Measurements from ENCODE around the gene CYP24A1.

CYP24A1 gene

DNA sequence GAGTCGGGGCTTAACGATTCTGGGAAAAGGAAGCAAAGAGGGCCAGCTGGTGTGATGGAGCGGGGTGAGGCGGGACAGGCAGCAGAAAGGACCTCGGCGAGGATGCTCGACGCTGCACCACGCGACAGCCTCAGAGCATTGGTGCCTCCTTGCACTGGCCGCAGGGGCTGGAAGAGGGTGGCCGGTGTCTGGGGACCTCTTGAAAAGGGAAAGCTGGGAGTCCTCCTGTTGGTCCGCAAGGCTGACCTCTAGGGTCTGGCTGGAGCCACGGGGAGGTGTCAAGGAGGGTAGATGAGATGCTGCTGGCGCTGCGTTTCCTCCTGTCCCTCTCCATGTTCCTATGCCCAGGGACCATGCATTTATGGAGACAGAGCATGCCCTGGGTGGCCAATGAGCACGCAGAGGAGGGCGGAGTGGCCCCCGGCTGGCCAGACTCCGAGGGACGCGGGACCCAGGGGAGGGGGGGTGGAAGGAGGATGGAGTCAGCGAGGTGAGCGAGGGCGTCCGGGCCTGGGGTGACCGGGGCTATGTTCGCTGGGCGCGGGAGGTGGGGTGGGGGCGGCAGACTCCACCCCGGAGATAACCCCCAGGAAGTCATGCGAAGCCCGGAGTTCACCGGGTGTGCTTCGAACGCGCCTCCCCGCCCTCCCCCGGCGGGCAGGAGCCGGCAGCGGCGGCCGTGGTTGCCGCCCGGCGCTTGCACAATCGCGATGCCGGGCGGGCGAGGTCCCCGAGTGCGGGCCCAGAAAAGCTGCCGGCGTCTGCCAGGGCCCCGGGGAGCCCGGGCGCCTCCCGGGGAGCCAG is at the start of gene CYP24A1:
Gene CYP24A1 (minus strand): TSS at position 334 of the 804 bp plus-strand sequence. CDS start 407 bp downstream, outside the sequence.
- no peak for DNase-seq
- ATAC-seq = no peak

DNA sequence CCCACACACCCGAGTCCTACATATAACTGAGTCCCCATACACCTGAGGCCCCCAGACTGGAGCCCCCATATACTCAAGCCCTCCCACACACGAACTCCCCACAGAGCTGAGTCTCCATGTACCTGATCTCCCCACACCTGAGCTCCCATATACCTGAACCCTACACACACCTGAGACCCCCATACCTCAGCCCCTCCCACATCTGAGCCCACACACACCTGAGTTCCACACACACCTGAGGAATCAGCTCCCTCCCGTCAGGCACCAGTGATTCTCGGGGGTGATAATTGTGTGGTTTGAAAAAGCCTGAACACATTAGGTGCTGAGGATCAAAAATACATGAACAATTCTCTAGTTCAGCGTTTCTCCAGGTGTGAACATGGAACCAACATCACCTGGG is 49.5 kb upstream of the CYP24A1 start:
- no peak for DNase-seq
- ATAC-seq = no peak

GRCh38 chr20:54221996-54222890 is 48.5 kb upstream of the CYP24A1 start:
- DNase-seq = no peak
- ATAC-seq = no peak

DNA sequence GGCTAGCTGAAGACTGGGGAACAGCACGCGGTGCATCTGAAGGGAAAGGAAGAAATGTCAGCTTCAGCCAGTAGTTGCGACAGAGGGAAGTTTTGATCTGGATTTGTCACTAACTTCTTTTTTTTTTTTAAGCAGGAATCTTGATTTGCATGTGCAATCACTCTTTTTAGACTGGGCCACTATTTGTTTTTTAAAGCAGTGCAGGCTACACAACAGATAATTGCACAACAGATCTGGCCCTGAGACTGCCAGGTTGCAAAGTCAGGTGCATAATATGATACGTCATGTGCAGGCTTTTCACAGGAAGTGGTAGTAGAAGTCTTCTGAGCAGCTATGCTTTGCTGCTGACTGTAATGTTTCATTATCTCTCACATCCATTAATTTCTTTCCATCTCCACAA is 47.6 kb upstream of the CYP24A1 start:
- DNase-seq (no peak), ATAC-seq (peak; percentile 57)

- DNase-seq (no peak), ATAC-seq (no peak)
These were observed 46.9 kb upstream of the CYP24A1 start for GRCh38 chr20:54220722-54221121.

GRCh38 chr20:54219751-54220426 is 46.1 kb upstream of the CYP24A1 start:
- ATAC-seq (no peak), DNase-seq (no peak)

GRCh38 chr20:54218470-54218869 is 44.7 kb upstream of the CYP24A1 start:
- ATAC-seq (no peak), DNase-seq (no peak)

GRCh38 chr20:54217762-54218161 is 44.0 kb upstream of the CYP24A1 start:
- ATAC-seq = no peak

GRCh38 chr20:54215157-54215789 is 41.5 kb upstream of the CYP24A1 start:
- no peak for DNase-seq

More at GRCh38 chr20:54217762-54218161, 44.0 kb upstream of the CYP24A1 start:
- no peak for DNase-seq

DNA sequence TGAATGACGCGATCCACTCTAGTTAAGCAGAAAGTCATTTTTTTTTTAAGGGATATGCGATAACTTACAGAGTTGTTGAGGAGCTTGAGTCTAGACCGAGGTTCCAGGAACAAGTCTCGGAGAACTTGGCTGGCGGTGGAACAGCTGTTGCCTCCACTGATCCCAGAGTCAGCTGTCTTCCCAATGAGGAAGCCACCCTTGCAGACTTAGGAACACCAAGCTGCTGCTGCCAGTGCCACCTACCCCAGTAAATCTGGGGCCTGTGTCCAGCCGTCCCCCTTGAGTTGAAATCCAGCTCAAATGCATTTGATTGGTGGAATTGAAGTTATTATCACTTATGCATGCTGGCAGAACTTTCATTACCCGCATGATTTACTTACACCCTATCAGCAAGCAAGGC is 40.8 kb upstream of the CYP24A1 start:
- no peak for ATAC-seq
- DNase-seq = no peak

More at GRCh38 chr20:54215157-54215789, 41.5 kb upstream of the CYP24A1 start:
- no peak for ATAC-seq

DNA sequence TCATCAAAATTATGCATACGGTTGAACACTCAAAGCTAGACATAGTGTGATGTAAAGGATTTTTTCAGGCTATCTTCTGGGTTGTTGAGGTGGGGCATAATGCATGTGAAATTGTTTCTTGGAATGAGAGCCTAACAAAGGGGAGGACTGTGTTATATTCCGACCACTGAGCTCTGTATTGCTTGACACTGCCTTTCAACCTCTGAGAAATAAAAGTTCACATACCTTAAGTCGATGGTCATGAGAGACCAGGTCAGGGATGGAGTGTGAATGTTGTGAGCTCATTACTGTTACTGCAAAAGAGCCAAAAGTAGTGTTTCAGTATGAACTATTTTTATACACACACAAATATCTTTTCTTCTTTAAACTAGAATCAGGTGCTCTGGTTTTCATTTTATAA is 39.1 kb upstream of the CYP24A1 start:
- ATAC-seq (no peak), DNase-seq (no peak)

DNA sequence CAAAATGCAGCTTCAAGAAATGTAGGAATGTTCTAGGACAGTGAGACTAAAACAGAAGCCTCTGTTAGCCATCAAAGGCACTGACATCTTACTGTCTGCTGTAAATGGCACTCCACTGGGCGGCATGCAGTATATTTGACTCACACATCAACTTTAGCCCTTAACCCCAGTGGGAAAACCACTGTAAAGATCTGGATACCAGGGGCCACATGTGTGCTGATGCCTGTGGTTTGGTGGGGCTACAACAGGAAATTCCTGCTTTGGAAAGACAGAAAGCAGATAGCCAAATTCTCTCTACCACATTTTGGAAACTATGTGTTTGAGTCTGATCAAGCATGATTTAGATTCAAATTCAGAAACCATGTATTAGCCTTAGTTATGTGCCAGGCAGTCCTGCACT is 38.4 kb upstream of the CYP24A1 start:
- ATAC-seq (no peak), DNase-seq (no peak)

DNA sequence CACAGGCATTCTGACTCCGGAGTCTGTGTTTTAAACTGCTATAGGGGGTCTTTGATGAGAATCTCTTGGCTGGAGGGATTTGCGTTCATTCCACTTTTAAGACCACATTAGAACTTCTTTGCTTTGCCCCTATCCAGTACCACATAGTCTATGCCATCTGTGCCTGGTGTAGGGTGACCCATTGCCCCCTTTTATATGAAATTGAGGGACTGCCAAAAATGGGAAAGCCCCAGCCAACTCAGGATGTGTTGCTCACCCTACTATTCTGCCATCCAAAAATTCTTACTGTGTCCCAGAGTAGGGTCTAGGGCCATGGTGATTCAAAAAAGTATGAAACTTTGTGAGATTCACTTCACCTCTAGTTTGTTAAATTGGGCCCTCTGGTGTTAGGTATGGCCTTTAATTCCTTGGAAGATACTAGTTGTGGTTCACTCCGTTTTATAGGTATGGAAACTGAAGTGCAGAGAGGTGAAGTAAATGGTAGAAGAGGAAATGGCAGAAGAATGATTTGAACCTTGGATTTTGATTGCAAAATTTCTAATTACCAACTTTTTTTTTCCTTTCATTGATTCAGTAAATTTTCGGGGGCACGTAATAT is 35.5 kb upstream of the CYP24A1 start:
- ATAC-seq = no peak
- DNase-seq = no peak

DNA sequence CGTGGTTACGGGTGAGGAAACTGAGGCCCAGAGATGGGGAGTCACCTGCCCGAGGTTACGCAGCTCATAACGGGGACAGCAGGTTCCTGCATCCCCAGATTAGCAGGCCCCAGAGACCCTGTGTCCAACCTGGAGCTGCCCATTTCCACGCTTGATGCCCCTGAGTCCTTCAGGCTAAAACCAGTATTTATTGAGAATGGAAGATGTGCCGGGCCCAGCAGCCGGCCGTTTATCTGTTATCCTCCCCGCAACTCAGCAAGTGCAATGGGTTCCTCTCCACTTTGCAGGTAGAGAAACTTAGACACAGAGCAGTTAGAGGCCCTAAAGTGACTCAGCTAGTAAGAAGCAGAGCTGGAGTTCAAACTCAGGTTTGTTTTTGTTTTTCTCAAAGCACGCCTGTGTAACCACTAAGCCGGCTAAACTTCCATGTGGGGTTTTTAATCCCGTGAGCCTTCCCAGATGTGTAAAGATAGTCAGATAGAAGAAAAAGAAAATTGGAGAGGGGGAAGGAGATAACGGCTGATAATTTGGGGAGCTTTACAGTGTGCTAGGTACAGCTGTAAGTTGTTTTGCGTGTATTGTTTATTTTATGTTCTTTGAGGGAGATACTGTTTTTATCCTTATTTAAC is 34.9 kb upstream of the CYP24A1 start:
- DNase-seq (no peak), ATAC-seq (no peak)

GRCh38 chr20:54207743-54208547 is 34.2 kb upstream of the CYP24A1 start, which contains the start of gene PFDN4:
Gene PFDN4 (plus strand): TSS chr20:54208087. CDS start chr20:54208101, 14 bp downstream.
- ATAC-seq (peak; percentile 91), DNase-seq (peak; percentile 87)

GRCh38 chr20:54207053-54207742 is 33.4 kb upstream of the CYP24A1 start:
- no peak for DNase-seq
- no peak for ATAC-seq

DNA sequence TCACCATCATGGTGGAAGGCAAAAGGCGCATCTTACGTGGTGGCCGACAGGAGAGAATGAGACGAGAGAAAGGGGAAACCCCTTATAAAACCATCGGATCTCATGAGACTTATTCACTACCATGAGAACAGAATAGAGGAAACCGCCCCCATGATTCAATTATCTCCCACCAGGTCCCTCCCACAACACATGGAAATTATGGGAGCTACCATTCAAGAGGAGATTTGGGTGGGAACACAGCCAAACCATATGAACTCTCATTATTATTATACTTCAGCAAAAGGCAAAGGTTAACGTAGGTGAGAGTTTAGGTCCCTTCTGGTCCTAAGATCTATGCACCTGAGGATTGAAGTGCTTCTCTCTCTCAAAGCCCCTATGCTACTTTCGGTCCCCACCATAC is 31.7 kb upstream of the CYP24A1 start:
- DNase-seq (no peak), ATAC-seq (no peak)

DNA sequence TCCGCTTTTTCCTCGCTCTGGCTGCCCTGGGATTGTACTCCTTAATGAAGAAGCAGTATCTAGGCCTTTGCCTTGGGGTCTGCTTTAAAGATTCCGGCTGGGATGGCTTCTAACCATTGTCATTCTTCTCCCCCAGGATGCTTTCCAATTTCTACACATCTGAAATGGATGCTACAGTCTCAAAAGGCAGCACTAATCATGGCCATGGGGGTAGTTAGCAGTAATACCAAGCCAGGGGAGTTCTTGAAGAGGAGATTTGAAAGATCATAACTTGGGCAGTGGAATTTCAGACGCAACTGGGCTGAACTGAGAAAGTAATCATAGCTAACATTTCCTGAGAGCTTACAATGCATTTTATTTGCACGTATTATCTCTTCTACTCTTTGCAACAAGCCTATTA is 30.7 kb upstream of the CYP24A1 start:
- DNase-seq = no peak

DNA sequence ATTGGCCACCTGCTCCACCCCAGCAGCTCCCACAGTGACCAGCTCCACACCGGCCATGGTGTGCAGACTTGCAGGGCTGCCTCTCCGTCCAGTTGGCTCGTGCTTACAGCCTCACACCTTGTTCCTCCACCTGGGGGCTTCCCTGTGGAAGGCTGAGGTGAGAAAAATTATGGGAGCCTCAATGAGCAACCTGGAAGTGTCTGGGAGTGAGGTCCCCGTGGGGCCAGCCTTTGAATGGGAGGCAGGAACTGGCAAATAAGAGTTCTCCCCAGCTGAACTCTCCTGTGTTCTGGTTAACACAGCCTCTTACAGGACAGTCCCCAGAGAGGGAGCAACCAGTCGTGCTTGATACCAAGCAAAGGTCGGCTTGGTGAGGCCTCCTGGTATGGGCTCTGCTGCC is 30.3 kb upstream of the CYP24A1 start:
- no peak for ATAC-seq
- DNase-seq = no peak

More for the DNA sequence above, 30.7 kb upstream of the CYP24A1 start:
- ATAC-seq = no peak

DNA sequence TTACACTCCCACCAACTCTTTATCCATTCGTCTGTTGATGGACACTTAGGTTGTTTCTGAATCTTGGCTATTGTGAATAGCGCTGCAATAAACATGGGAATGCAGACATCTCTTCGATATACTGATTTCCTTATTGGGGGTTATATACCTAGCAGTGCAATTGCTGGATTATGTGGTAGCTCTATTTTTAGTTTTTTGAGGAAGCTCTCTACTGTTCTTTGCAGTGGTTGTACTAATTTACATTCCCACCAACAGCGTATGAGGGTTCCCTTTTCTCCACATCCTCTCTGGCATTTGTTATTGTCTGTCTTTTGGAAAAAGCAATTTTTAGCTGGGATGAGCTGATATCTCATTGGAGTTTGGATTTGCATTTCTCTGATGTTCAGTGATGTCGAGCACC is 29.5 kb upstream of the CYP24A1 start:
- DNase-seq (no peak), ATAC-seq (no peak)
